Kidney glomerular epithelial cell (primary cell): Measurements from ENCODE around the gene USP34.
"Not testable (repeated sequence)": the region's sequence is repeated elsewhere in the genome, so short reads cannot be mapped to it uniquely, and the experiment has no call there.

Source experiments
- DNase-seq: peaks from one replicate; lab custom pipeline; 2025; lab: John Stamatoyannopoulos, UW

The USP34 gene

GRCh38 chr2:61149074-61149473, 321.8 kb downstream of the USP34 start:
- no peak for DNase-seq

GRCh38 chr2:61148091-61148490, 322.8 kb downstream of the USP34 start:
- not testable (repeated sequence) for DNase-seq

- DNase-seq, result no peak
Observed at GRCh38 chr2:61145990-61146389, 324.9 kb downstream of the USP34 start.

GRCh38 chr2:61144697-61145268, 326.1 kb downstream of the USP34 start:
- peak; percentile 99 for DNase-seq

- no peak for DNase-seq
Observed at GRCh38 chr2:61141151-61141550, 329.7 kb downstream of the USP34 start.

- no peak for DNase-seq
Observed at GRCh38 chr2:61138859-61139258, 332.0 kb downstream of the USP34 start.
